Hematopoietic multipotent progenitor cell treated with erythropoietin and hydrocortisone succinate and interleukin-3 and kit ligand, for 4 days (in vitro differentiated cells): ENCODE data around the gene EFNA2.

Experiments used
- DNase-seq: peaks from one replicate; pipeline ENCODE4 v3.0.0-alpha.2; 2015

The EFNA2 gene

GRCh38 chr19:1285737-1286360, at the start of gene EFNA2:
TSS of gene EFNA2 (plus strand) at chr19:1285873. CDS start at chr19:1286169, 296 bp downstream.
- DNase-seq, result no peak

- no peak for DNase-seq
Observed at GRCh38 chr19:1236576-1236975, 49.1 kb upstream of the EFNA2 start.

GRCh38 chr19:1237027-1237659, 48.5 kb upstream of the EFNA2 start:
- DNase-seq, result no peak

- DNase-seq, result peak; percentile 53
Observed at GRCh38 chr19:1237754-1238368, 47.8 kb upstream of the EFNA2 start, which contains the start of gene CBARP. TSS of gene CBARP (minus strand) at chr19:1238005. CDS start at chr19:1236100, 1,905 bp downstream.

- DNase-seq, result no peak
Observed at GRCh38 chr19:1238369-1239303, 47.0 kb upstream of the EFNA2 start.

- DNase-seq, result no peak
Observed at GRCh38 chr19:1239420-1239795, 46.3 kb upstream of the EFNA2 start.

- DNase-seq, result peak; percentile 96
Observed at GRCh38 chr19:1239796-1240737, 45.6 kb upstream of the EFNA2 start.

- DNase-seq, result no peak
Observed at GRCh38 chr19:1240925-1241324, 44.7 kb upstream of the EFNA2 start.

GRCh38 chr19:1241417-1242095, 44.1 kb upstream of the EFNA2 start, which contains the start of gene ATP5F1D:
TSS of gene ATP5F1D (plus strand) at chr19:1241751. CDS start at chr19:1241851, 100 bp downstream.
- peak; percentile 99 for DNase-seq

GRCh38 chr19:1243768-1244692, 41.6 kb upstream of the EFNA2 start:
- peak; percentile 93 for DNase-seq

GRCh38 chr19:1244693-1245451, 40.8 kb upstream of the EFNA2 start:
- DNase-seq, result peak; percentile 63

GRCh38 chr19:1245494-1246264, 40.0 kb upstream of the EFNA2 start:
- DNase-seq, result no peak

GRCh38 chr19:1246265-1247087, 39.2 kb upstream of the EFNA2 start:
- peak; percentile 11 for DNase-seq

- DNase-seq, result no peak
Observed at GRCh38 chr19:1247748-1248138, 37.9 kb upstream of the EFNA2 start.

GRCh38 chr19:1248139-1248785, 37.4 kb upstream of the EFNA2 start, which contains the start of gene MIDN:
TSS of gene MIDN (plus strand) at chr19:1248583. CDS start at chr19:1250297, 1,714 bp downstream.
- DNase-seq, result peak; percentile 85

GRCh38 chr19:1248786-1249297, 36.8 kb upstream of the EFNA2 start:
- peak; percentile 84 for DNase-seq
